Measurements from ENCODE around the gene LRP1B.

Gene LRP1B

GRCh38 chr2:141526760-141527159 is 604.1 kb downstream of the LRP1B start:
- Histone ChIP-seq H3K27me3 (ENCODE audit: control insufficient read depth in 1 of 2, insufficient read depth in 2 of 2, low read length in 2 of 2) (no peaks in the 10 kb centered on the region), H3K4me3 (ENCODE audit: low read depth in 1 of 2, low read length in 2 of 2) (no peak overlapping the region), H3K27ac (ENCODE audit: low read depth, low read length) (no peak overlapping the region), H3K9ac (ENCODE audit: low read depth in 1 of 2, low read length in 2 of 2) (no peak overlapping the region), H3K4me1 (ENCODE audit: control insufficient read depth in 1 of 2, insufficient read depth in 2 of 2, low read length in 2 of 2) (no peaks in the 10 kb centered on the region), H3K36me3 (ENCODE audit: control insufficient read depth in 1 of 2, insufficient read depth in 2 of 2, low read length in 2 of 2) (no peaks in the 10 kb centered on the region), H3K9me3 (ENCODE audit: control insufficient read depth in 1 of 2, low read length in 2 of 2) (no peaks in the 10 kb centered on the region)

DNA sequence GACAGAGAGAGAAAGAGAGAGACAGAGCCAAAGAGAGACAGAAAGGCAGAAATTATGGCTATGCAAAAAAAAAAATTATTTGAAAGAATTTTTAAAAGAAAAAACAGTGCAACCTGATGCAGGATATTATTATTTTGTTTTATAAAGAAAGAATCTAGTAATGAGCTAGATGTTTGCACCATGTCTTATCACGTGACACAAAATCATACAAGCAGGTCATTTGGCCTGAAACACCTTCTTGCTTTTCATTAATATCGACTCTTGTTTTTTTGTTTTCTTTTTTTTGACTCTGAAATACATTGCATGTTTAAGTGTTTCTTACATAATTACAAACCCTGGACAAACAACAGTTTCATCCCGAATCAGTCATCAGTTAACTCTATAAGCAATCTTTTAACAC is 606.0 kb downstream of the LRP1B start:
- H3K4me1 ChIP-seq (ENCODE audit: control insufficient read depth in 1 of 2, insufficient read depth in 2 of 2, low read length in 2 of 2), result no peaks in the 10 kb centered on the region
- H3K27ac ChIP-seq (ENCODE audit: low read depth, low read length), result no peak overlapping the region
- H3K4me3 ChIP-seq (ENCODE audit: low read depth in 1 of 2, low read length in 2 of 2), result no peak overlapping the region
- no peaks in the 10 kb centered on the region for H3K9me3 ChIP-seq (ENCODE audit: control insufficient read depth in 1 of 2, low read length in 2 of 2)
- H3K27me3 ChIP-seq (ENCODE audit: control insufficient read depth in 1 of 2, insufficient read depth in 2 of 2, low read length in 2 of 2), result no peaks in the 10 kb centered on the region
- H3K36me3 ChIP-seq (ENCODE audit: control insufficient read depth in 1 of 2, insufficient read depth in 2 of 2, low read length in 2 of 2), result no peaks in the 10 kb centered on the region
- H3K9ac ChIP-seq (ENCODE audit: low read depth in 1 of 2, low read length in 2 of 2), result no peak overlapping the region

DNA sequence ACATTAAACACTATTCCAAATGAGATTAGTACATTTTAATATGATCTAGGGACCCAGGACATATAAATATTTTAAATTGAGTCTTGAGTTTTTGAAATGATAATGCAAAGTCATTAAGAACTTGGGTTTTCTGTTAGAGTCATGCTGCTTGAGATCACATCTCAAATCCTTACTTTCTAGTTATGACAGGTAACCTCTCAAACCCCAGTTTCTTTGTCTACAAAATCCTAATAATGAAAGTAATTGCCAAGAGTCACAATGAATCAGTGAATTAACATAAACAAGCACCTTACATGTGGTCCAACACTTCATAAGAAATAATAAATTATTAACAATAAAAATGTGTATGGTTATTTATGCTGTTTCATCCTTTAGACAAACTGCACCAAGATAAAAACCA is 607.6 kb downstream of the LRP1B start:
- Histone ChIP-seq H3K27ac (ENCODE audit: low read depth, low read length) (no peak overlapping the region), H3K4me1 (ENCODE audit: control insufficient read depth in 1 of 2, insufficient read depth in 2 of 2, low read length in 2 of 2) (no peaks in the 10 kb centered on the region), H3K9ac (ENCODE audit: low read depth in 1 of 2, low read length in 2 of 2) (no peak overlapping the region), H3K9me3 (ENCODE audit: control insufficient read depth in 1 of 2, low read length in 2 of 2) (no peaks in the 10 kb centered on the region), H3K36me3 (ENCODE audit: control insufficient read depth in 1 of 2, insufficient read depth in 2 of 2, low read length in 2 of 2) (no peaks in the 10 kb centered on the region), H3K27me3 (ENCODE audit: control insufficient read depth in 1 of 2, insufficient read depth in 2 of 2, low read length in 2 of 2) (no peaks in the 10 kb centered on the region), H3K4me3 (ENCODE audit: low read depth in 1 of 2, low read length in 2 of 2) (no peak overlapping the region)

GRCh38 chr2:141522702-141523101 is 608.1 kb downstream of the LRP1B start:
- H3K36me3 ChIP-seq (ENCODE audit: control insufficient read depth in 1 of 2, insufficient read depth in 2 of 2, low read length in 2 of 2), result no peaks in the 10 kb centered on the region
- no peak overlapping the region for H3K4me3 ChIP-seq (ENCODE audit: low read depth in 1 of 2, low read length in 2 of 2)
- H3K27ac ChIP-seq (ENCODE audit: low read depth, low read length), result no peak overlapping the region
- H3K27me3 ChIP-seq (ENCODE audit: control insufficient read depth in 1 of 2, insufficient read depth in 2 of 2, low read length in 2 of 2), result no peaks in the 10 kb centered on the region
- no peak overlapping the region for H3K9ac ChIP-seq (ENCODE audit: low read depth in 1 of 2, low read length in 2 of 2)
- H3K4me1 ChIP-seq (ENCODE audit: control insufficient read depth in 1 of 2, insufficient read depth in 2 of 2, low read length in 2 of 2), result no peaks in the 10 kb centered on the region
- H3K9me3 ChIP-seq (ENCODE audit: control insufficient read depth in 1 of 2, low read length in 2 of 2), result no peaks in the 10 kb centered on the region

DNA sequence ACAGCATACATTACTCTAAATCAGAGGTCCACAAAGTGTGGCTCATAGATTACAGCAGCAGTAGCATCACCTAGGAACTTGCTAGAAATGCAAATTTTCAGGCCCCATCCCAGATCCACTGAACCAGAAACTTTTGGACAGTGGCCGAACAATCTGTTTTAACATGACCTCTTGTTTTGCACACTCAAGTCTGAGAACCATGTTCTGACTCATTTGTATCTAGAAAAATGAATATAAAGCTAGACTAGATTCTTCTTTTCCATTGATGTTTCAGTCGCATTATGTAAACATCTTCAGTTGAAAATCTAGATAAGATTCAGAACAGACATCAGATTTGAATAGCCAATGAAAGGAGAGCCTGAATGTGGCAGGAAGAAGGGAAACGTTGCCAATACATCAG is 608.8 kb downstream of the LRP1B start:
- Histone ChIP-seq H3K27me3 (ENCODE audit: control insufficient read depth in 1 of 2, insufficient read depth in 2 of 2, low read length in 2 of 2) (no peaks in the 10 kb centered on the region), H3K4me3 (ENCODE audit: low read depth in 1 of 2, low read length in 2 of 2) (no peak overlapping the region), H3K27ac (ENCODE audit: low read depth, low read length) (no peak overlapping the region), H3K9ac (ENCODE audit: low read depth in 1 of 2, low read length in 2 of 2) (no peak overlapping the region), H3K9me3 (ENCODE audit: control insufficient read depth in 1 of 2, low read length in 2 of 2) (no peaks in the 10 kb centered on the region), H3K36me3 (ENCODE audit: control insufficient read depth in 1 of 2, insufficient read depth in 2 of 2, low read length in 2 of 2) (no peaks in the 10 kb centered on the region), H3K4me1 (ENCODE audit: control insufficient read depth in 1 of 2, insufficient read depth in 2 of 2, low read length in 2 of 2) (no peaks in the 10 kb centered on the region)

DNA sequence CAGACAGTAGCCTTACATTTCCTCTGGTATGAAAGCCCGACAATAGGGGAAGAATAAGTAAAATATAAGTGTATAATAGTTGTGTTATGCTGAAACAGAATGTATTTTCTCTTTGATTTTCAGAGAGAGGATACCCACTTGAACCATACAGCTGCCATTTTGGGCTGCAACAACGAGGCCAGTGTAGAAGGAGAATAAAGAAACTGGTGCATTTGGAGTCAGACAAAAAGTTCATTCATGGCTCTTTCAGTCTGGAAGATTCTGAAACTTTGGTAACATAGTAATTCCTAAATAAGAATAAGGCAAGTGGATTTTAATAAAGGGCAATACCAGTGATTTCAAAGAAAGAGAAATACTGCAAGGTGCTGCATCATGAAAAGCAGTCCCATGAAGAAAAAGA is 610.9 kb downstream of the LRP1B start:
- H3K4me3 ChIP-seq (ENCODE audit: low read depth in 1 of 2, low read length in 2 of 2), result no peak overlapping the region
- H3K4me1 ChIP-seq (ENCODE audit: control insufficient read depth in 1 of 2, insufficient read depth in 2 of 2, low read length in 2 of 2), result no peaks in the 10 kb centered on the region
- H3K27me3 ChIP-seq (ENCODE audit: control insufficient read depth in 1 of 2, insufficient read depth in 2 of 2, low read length in 2 of 2), result no peaks in the 10 kb centered on the region
- H3K36me3 ChIP-seq (ENCODE audit: control insufficient read depth in 1 of 2, insufficient read depth in 2 of 2, low read length in 2 of 2), result no peaks in the 10 kb centered on the region
- H3K9ac ChIP-seq (ENCODE audit: low read depth in 1 of 2, low read length in 2 of 2), result no peak overlapping the region
- H3K27ac ChIP-seq (ENCODE audit: low read depth, low read length), result no peak overlapping the region
- H3K9me3 ChIP-seq (ENCODE audit: control insufficient read depth in 1 of 2, low read length in 2 of 2), result no peaks in the 10 kb centered on the region

- H3K36me3 ChIP-seq (ENCODE audit: control insufficient read depth in 1 of 2, insufficient read depth in 2 of 2, low read length in 2 of 2), result no peaks in the 10 kb centered on the region
- H3K27me3 ChIP-seq (ENCODE audit: control insufficient read depth in 1 of 2, insufficient read depth in 2 of 2, low read length in 2 of 2), result no peaks in the 10 kb centered on the region
- no peaks in the 10 kb centered on the region for H3K4me1 ChIP-seq (ENCODE audit: control insufficient read depth in 1 of 2, insufficient read depth in 2 of 2, low read length in 2 of 2)
- no peaks in the 10 kb centered on the region for H3K9me3 ChIP-seq (ENCODE audit: control insufficient read depth in 1 of 2, low read length in 2 of 2)
- no peak overlapping the region for H3K27ac ChIP-seq (ENCODE audit: low read depth, low read length)
- no peak overlapping the region for H3K9ac ChIP-seq (ENCODE audit: low read depth in 1 of 2, low read length in 2 of 2)
- no peak overlapping the region for H3K4me3 ChIP-seq (ENCODE audit: low read depth in 1 of 2, low read length in 2 of 2)
Observed at GRCh38 chr2:141517852-141518421, 612.9 kb downstream of the LRP1B start.

GRCh38 chr2:141517180-141517851 is 613.5 kb downstream of the LRP1B start:
- Histone ChIP-seq H3K9ac (ENCODE audit: low read depth in 1 of 2, low read length in 2 of 2) (no peak overlapping the region), H3K4me1 (ENCODE audit: control insufficient read depth in 1 of 2, insufficient read depth in 2 of 2, low read length in 2 of 2) (no peaks in the 10 kb centered on the region), H3K27me3 (ENCODE audit: control insufficient read depth in 1 of 2, insufficient read depth in 2 of 2, low read length in 2 of 2) (no peaks in the 10 kb centered on the region), H3K27ac (ENCODE audit: low read depth, low read length) (no peak overlapping the region), H3K36me3 (ENCODE audit: control insufficient read depth in 1 of 2, insufficient read depth in 2 of 2, low read length in 2 of 2) (no peaks in the 10 kb centered on the region), H3K4me3 (ENCODE audit: low read depth in 1 of 2, low read length in 2 of 2) (no peak overlapping the region), H3K9me3 (ENCODE audit: control insufficient read depth in 1 of 2, low read length in 2 of 2) (no peaks in the 10 kb centered on the region)

GRCh38 chr2:141515931-141516330 is 614.9 kb downstream of the LRP1B start:
- Histone ChIP-seq H3K36me3 (ENCODE audit: control insufficient read depth in 1 of 2, insufficient read depth in 2 of 2, low read length in 2 of 2) (no peaks in the 10 kb centered on the region), H3K9ac (ENCODE audit: low read depth in 1 of 2, low read length in 2 of 2) (no peak overlapping the region), H3K4me3 (ENCODE audit: low read depth in 1 of 2, low read length in 2 of 2) (no peak overlapping the region), H3K27me3 (ENCODE audit: control insufficient read depth in 1 of 2, insufficient read depth in 2 of 2, low read length in 2 of 2) (no peaks in the 10 kb centered on the region), H3K27ac (ENCODE audit: low read depth, low read length) (no peak overlapping the region), H3K4me1 (ENCODE audit: control insufficient read depth in 1 of 2, insufficient read depth in 2 of 2, low read length in 2 of 2) (no peaks in the 10 kb centered on the region), H3K9me3 (ENCODE audit: control insufficient read depth in 1 of 2, low read length in 2 of 2) (no peaks in the 10 kb centered on the region)

DNA sequence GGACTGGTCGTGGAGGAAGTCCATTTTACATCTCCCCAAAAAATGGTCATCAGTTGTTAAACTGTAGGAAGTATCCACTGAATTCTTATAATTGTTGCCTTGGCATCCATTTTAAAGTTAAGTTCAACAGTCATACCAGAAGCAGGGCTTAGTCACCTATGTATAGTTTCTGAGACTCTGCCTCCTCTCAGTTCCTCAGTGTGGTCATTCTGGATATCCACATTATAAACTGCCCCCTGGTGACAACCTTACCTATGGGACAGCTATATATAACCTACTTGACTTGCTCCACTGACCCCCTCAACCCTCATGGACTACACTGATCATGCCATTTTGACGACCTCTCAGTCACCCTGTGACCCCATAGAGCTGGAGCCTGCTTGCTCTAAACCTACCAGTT is 617.0 kb downstream of the LRP1B start:
- Histone ChIP-seq H3K27me3 (ENCODE audit: control insufficient read depth in 1 of 2, insufficient read depth in 2 of 2, low read length in 2 of 2) (no peaks in the 10 kb centered on the region), H3K9ac (ENCODE audit: low read depth in 1 of 2, low read length in 2 of 2) (no peak overlapping the region), H3K9me3 (ENCODE audit: control insufficient read depth in 1 of 2, low read length in 2 of 2) (no peaks in the 10 kb centered on the region), H3K4me3 (ENCODE audit: low read depth in 1 of 2, low read length in 2 of 2) (no peak overlapping the region), H3K4me1 (ENCODE audit: control insufficient read depth in 1 of 2, insufficient read depth in 2 of 2, low read length in 2 of 2) (no peaks in the 10 kb centered on the region), H3K27ac (ENCODE audit: low read depth, low read length) (no peak overlapping the region), H3K36me3 (ENCODE audit: control insufficient read depth in 1 of 2, insufficient read depth in 2 of 2, low read length in 2 of 2) (no peaks in the 10 kb centered on the region)

Data from duodenal mucosa (tissue), 2 donors.